ENCODE results near the gene STX2. TPM values are rescaled to one million over a fixed set of nuclear protein-coding genes. Genes with fewer than 3 reads are reported as not detected.

The STX2 gene
- total RNA-seq, 2 experiments from 2014 or later = 18.3 to 20.0 TPM

DNA sequence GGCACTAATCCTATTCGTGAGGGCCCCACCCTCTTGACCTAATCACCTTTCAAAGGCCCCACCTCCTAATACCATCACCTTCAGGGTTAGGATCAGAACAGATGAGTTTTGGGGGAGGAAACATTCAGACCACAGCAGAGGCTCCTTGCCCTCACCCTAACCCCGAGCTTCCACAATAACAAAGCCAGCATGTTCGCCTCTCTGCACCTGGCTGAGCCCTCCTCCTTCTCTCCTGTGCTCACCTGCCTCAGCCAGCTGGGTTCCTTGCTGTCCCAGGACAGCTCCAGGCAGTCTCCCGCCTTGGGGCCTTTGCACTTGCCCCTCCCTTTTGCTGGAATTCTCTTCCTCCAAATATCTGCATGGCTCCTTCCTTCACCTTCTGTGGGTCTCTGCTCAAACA is 23.1 kb upstream of the STX2 start:
- Histone ChIP-seq H3K4me1 (ENCODE audit: insufficient read depth, low read length, poor library complexity, severe bottlenecking) (no peaks in the 10 kb centered on the region), H3K4me2 (ENCODE audit: low read length) (no peak overlapping the region), H3K79me2 (ENCODE audit: insufficient read depth, low read depth, low read length) (no peaks in the 10 kb centered on the region), H3K27ac (ENCODE audit: low read depth, low read length, poor library complexity, severe bottlenecking) (no peak overlapping the region), H3K36me3 (ENCODE audit: insufficient read depth, low read length) (no peaks in the 10 kb centered on the region), H3K9me2 (ENCODE audit: insufficient read depth, low read length) (no peaks in the 10 kb centered on the region), H2AFZ (ENCODE audit: low read length) (no peak overlapping the region), H3K9me3 (ENCODE audit: low read length) (no peaks in the 10 kb centered on the region), H3K4me3 (ENCODE audit: low read depth, low read length, poor library complexity, severe bottlenecking) (no peak overlapping the region), H4K20me1 (ENCODE audit: insufficient read depth, low read length) (no peaks in the 10 kb centered on the region)
- intact Hi-C loops (cut with micrococcal nuclease; ENCODE audit: unreplicated experiment) = no loop called here
- no TSS peak for BruUV-seq (replicated peaks)
- no peak for DNase-seq (ENCODE audit: low spot score)
- no peak for TF ChIP-seq EZH2phosphoT487 (IDR thresholded peaks at IDR 0.05; ENCODE audit: borderline replicate concordance, low read depth, low read length)
- TF ChIP-seq, protein P1, sequence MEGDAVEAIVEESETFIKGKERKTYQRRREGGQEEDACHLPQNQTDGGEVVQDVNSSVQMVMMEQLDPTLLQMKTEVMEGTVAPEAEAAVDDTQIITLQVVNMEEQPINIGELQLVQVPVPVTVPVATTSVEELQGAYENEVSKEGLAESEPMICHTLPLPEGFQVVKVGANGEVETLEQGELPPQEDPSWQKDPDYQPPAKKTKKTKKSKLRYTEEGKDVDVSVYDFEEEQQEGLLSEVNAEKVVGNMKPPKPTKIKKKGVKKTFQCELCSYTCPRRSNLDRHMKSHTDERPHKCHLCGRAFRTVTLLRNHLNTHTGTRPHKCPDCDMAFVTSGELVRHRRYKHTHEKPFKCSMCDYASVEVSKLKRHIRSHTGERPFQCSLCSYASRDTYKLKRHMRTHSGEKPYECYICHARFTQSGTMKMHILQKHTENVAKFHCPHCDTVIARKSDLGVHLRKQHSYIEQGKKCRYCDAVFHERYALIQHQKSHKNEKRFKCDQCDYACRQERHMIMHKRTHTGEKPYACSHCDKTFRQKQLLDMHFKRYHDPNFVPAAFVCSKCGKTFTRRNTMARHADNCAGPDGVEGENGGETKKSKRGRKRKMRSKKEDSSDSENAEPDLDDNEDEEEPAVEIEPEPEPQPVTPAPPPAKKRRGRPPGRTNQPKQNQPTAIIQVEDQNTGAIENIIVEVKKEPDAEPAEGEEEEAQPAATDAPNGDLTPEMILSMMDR (conservative IDR thresholded peaks at IDR 0.05; ENCODE audit: low read length) = no peak
- POLR2A ChIA-PET = no interaction called here
- CTCF ChIA-PET (ENCODE audit: unreplicated experiment) = no interaction called here

DNA sequence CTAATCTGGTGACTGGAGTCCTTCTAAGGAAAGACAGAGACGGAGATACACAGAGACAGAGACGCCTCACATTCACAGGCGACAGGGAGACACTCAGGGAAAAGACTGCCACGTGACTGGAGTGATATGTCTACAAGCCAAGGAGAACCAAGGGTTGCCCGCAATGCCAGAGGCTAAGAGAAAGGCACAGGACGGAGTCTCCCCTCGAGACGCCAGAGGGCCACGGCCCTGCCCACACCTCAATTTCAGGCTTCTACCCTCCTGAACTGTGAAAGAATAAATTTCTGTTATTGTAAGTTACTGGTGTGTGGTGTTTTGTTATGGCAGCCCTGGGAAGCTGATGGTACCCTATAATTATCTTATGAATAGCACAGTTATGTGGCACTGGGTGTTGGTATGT is 21.3 kb upstream of the STX2 start:
- Histone ChIP-seq H4K20me1 (ENCODE audit: insufficient read depth, low read length) (no peaks in the 10 kb centered on the region), H3K4me2 (ENCODE audit: low read length) (no peak overlapping the region), H2AFZ (ENCODE audit: low read length) (no peak overlapping the region), H3K27ac (ENCODE audit: low read depth, low read length, poor library complexity, severe bottlenecking) (no peak overlapping the region), H3K4me3 (ENCODE audit: low read depth, low read length, poor library complexity, severe bottlenecking) (no peak overlapping the region), H3K36me3 (ENCODE audit: insufficient read depth, low read length) (no peaks in the 10 kb centered on the region), H3K4me1 (ENCODE audit: insufficient read depth, low read length, poor library complexity, severe bottlenecking) (no peaks in the 10 kb centered on the region), H3K9me2 (ENCODE audit: insufficient read depth, low read length) (no peaks in the 10 kb centered on the region), H3K9me3 (ENCODE audit: low read length) (no peaks in the 10 kb centered on the region), H3K79me2 (ENCODE audit: insufficient read depth, low read depth, low read length) (no peaks in the 10 kb centered on the region)
- DNase-seq (ENCODE audit: low spot score) = no peak
- intact Hi-C loops (cut with micrococcal nuclease; ENCODE audit: unreplicated experiment) = no loop called here
- no peak for TF ChIP-seq EZH2phosphoT487 (IDR thresholded peaks at IDR 0.05; ENCODE audit: borderline replicate concordance, low read depth, low read length)
- TF ChIP-seq, protein P1 (conservative IDR thresholded peaks at IDR 0.05; ENCODE audit: low read length) = no peak
- ChIA-PET CTCF (ENCODE audit: unreplicated experiment) (no interaction called here), POLR2A (no interaction called here)
- no TSS peak for BruUV-seq (replicated peaks)

DNA sequence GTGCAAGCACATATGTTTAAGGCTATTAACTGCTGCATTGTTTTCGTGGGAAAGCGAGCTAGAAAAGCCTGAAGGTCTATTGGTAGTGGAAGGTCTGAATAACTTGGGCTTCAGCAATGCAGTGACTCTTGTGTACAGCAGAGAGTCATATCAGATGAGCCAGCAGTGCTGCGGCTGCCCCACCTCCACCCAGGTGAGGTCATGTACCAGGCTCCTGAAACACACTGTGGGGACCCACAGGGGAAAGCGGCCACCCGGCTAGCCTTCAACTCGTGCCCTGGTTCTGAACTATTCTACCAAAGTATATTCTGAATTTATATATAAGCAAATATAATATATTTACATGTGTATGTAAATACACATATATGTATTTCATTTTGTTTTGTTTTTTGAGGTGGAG is 20.1 kb upstream of the STX2 start:
- no peak overlapping the region for H3K4me3 ChIP-seq (ENCODE audit: low read depth, low read length, poor library complexity, severe bottlenecking)
- no peaks in the 10 kb centered on the region for H4K20me1 ChIP-seq (ENCODE audit: insufficient read depth, low read length)
- ChIA-PET POLR2A (no interaction called here), CTCF (ENCODE audit: unreplicated experiment) (no interaction called here)
- H3K27ac ChIP-seq (ENCODE audit: low read depth, low read length, poor library complexity, severe bottlenecking) = no peak overlapping the region
- no peaks in the 10 kb centered on the region for H3K9me2 ChIP-seq (ENCODE audit: insufficient read depth, low read length)
- no peak overlapping the region for H2AFZ ChIP-seq (ENCODE audit: low read length)
- no peaks in the 10 kb centered on the region for H3K36me3 ChIP-seq (ENCODE audit: insufficient read depth, low read length)
- intact Hi-C loops (cut with micrococcal nuclease; ENCODE audit: unreplicated experiment) = no loop called here
- no TSS peak for BruUV-seq (replicated peaks)
- DNase-seq (ENCODE audit: low spot score) = no peak
- TF ChIP-seq, protein P1 (conservative IDR thresholded peaks at IDR 0.05; ENCODE audit: low read length) = no peak
- no peak for TF ChIP-seq EZH2phosphoT487 (IDR thresholded peaks at IDR 0.05; ENCODE audit: borderline replicate concordance, low read depth, low read length)
- H3K4me2 ChIP-seq (ENCODE audit: low read length) = no peak overlapping the region
- no peaks in the 10 kb centered on the region for H3K79me2 ChIP-seq (ENCODE audit: insufficient read depth, low read depth, low read length)
- no peaks in the 10 kb centered on the region for H3K4me1 ChIP-seq (ENCODE audit: insufficient read depth, low read length, poor library complexity, severe bottlenecking)
- H3K9me3 ChIP-seq (ENCODE audit: low read length) = no peaks in the 10 kb centered on the region

Data from OCI-LY7 (cell line).